NCI-H69 (cell line): ENCODE measurements around the gene CNTNAP1.

ENCODE experiments used
- DNase-seq: peaks from one replicate; lab custom pipeline; 2025; lab: John Stamatoyannopoulos, UW

The CNTNAP1 gene

GRCh38 chr17:42670789-42671657, 11.3 kb upstream of the CNTNAP1 start:
- no peak for DNase-seq

- DNase-seq: no peak
Measured at GRCh38 chr17:42672038-42672437, 10.3 kb upstream of the CNTNAP1 start.

GRCh38 chr17:42673266-42673884, 9.0 kb upstream of the CNTNAP1 start:
- DNase-seq: no peak

- no peak for DNase-seq
Measured at GRCh38 chr17:42673885-42674754, 8.2 kb upstream of the CNTNAP1 start.

GRCh38 chr17:42674755-42675347, 7.5 kb upstream of the CNTNAP1 start:
- DNase-seq: peak; percentile 89

GRCh38 chr17:42675348-42675964, 6.9 kb upstream of the CNTNAP1 start:
- peak; percentile 91 for DNase-seq

- DNase-seq: peak; percentile 89
Measured at GRCh38 chr17:42675965-42676423, 6.3 kb upstream of the CNTNAP1 start.

GRCh38 chr17:42676424-42677011, 5.8 kb upstream of the CNTNAP1 start, which contains the start of gene PLEKHH3:
PLEKHH3 (minus strand) TSS chr17:42676994; CDS start chr17:42676563, 431 bp downstream.
- peak; percentile 84 for DNase-seq

GRCh38 chr17:42677012-42677857, 5.1 kb upstream of the CNTNAP1 start:
- DNase-seq: peak; percentile 100

- DNase-seq: peak; percentile 97
Measured at GRCh38 chr17:42677921-42678781, 4.2 kb upstream of the CNTNAP1 start.

- peak; percentile 94 for DNase-seq
Measured at GRCh38 chr17:42678951-42679491, 3.3 kb upstream of the CNTNAP1 start.

- peak; percentile 94 for DNase-seq
Measured at GRCh38 chr17:42679492-42680330, 2.6 kb upstream of the CNTNAP1 start.

- DNase-seq: peak; percentile 30
Measured at GRCh38 chr17:42680331-42680808, 2.0 kb upstream of the CNTNAP1 start.

- peak; percentile 83 for DNase-seq
Measured at GRCh38 chr17:42682722-42683403, 532 bp downstream of the CNTNAP1 start.

- no peak for DNase-seq
Measured at GRCh38 chr17:42683407-42684034, 1.2 kb downstream of the CNTNAP1 start.

- DNase-seq: no peak
Measured at GRCh38 chr17:42684929-42685556, 2.7 kb downstream of the CNTNAP1 start.
